SK-N-SH (cell line): ENCODE data around the gene PCGF3. TPM values are rescaled to one million over a fixed set of nuclear protein-coding genes. Genes with fewer than 3 reads are reported as not detected.

Experiments
- CTCF ChIA-PET: fragments of 300-600, 350-600 bp; formaldehyde crosslinking; extraction: SDS; loops from one replicate; lab custom pipeline; 2021; lab: Yijun Ruan, JAX
- POLR2A ChIA-PET: fragments of 350-600 bp; sonication (Branson Sonifier 250); formaldehyde crosslinking; extraction: SDS; loops from one replicate; lab custom pipeline; 2020; ENCODE audit warnings: antibody characterized with exemption, inconsistent platforms; lab: Yijun Ruan, JAX
- DNase-seq: peaks from one replicate; pipeline ENCODE4 v3.0.0; 2012
- H2AFZ ChIP-seq: fragments of 200-600 bp; sonication (generic); 2 replicates; pipeline ENCODE4 v1.8.1; 2016; ENCODE audit warnings: antibody characterized with exemption, mild to moderate bottlenecking, low read depth
- H3F3A ChIP-seq: fragments of 200-600 bp; sonication (generic); replicated peaks from 2 replicates; pipeline ENCODE3; 2016; ENCODE audit warnings: antibody characterized with exemption, mild to moderate bottlenecking; ENCODE audit not compliant: insufficient read depth
- H3K27ac ChIP-seq, 2 experiments: fragments of 200-500 bp in 1 of 2; fragments of 200-600 bp in 1 of 2; sonication (Bioruptor generic) in 1 of 2; sonication (generic), shearing (Covaris generic) in 1 of 2; 2 replicates each; pipeline versions ENCODE4 v1.5.1 to v1.6.1; 2014 to 2016; ENCODE audit warnings: low read depth in 2 of 2, inconsistent platforms in 1 of 2, low read length in 1 of 2, mild to moderate bottlenecking in 1 of 2, mixed read lengths in 1 of 2
- H3K27me3 ChIP-seq: fragments of 200-600 bp; sonication (generic), shearing (Covaris generic); 2 replicates; pipeline ENCODE4 v1.6.1; 2016; ENCODE audit warnings: mixed run types; ENCODE audit not compliant: insufficient read depth
- H3K36me3 ChIP-seq, 2 experiments: fragments of 200-500 bp in 1 of 2; fragments of 200-600 bp in 1 of 2; sonication (Bioruptor generic) in 1 of 2; sonication (generic) in 1 of 2; replicated peaks in 1 of 2; 2 replicates each; pipeline versions ENCODE3 to v1.5.1; 2014 to 2016; ENCODE audit warnings: low read length in 1 of 2, mild to moderate bottlenecking in 1 of 2; ENCODE audit not compliant: insufficient read depth in 2 of 2, control insufficient read depth in 1 of 2
- H3K4me1 ChIP-seq, 2 experiments: fragments of 200-500 bp in 1 of 2; fragments of 200-600 bp in 1 of 2; sonication (Bioruptor generic) in 1 of 2; sonication (generic), shearing (Covaris generic) in 1 of 2; 2 replicates each; pipeline versions ENCODE4 v1.5.1 to v1.6.1; 2014 to 2016; ENCODE audit warnings: low read depth in 1 of 2, low read length in 1 of 2, mixed run types in 1 of 2; ENCODE audit not compliant: insufficient read depth in 2 of 2, control insufficient read depth in 1 of 2
- H3K4me2 ChIP-seq: fragments of 200-600 bp; sonication (generic), shearing (Covaris generic); 2 replicates; pipeline ENCODE4 v1.6.1; 2017; ENCODE audit warnings: mixed run types
- H3K4me3 ChIP-seq, 2 experiments: fragments of 200-500 bp in 1 of 2; fragments of 200-600 bp in 1 of 2; sonication (Bioruptor generic) in 1 of 2; sonication (generic), shearing (Covaris generic) in 1 of 2; 2 replicates each; pipeline versions ENCODE4 v1.5.1 to v1.8.1; 2014 to 2016; ENCODE audit warnings: low read depth in 2 of 2, inconsistent platforms in 1 of 2, low read length in 1 of 2, mild to moderate bottlenecking in 1 of 2, mixed read lengths in 1 of 2, moderate library complexity in 1 of 2
- H3K79me2 ChIP-seq: fragments of 200-600 bp; sonication (generic); 2 replicates; pipeline ENCODE4 v1.8.1; 2017; ENCODE audit warnings: mild to moderate bottlenecking; ENCODE audit not compliant: insufficient read depth
- H3K9ac ChIP-seq: fragments of 200-600 bp; sonication (generic); 2 replicates; pipeline ENCODE4 v1.6.1; 2017; ENCODE audit warnings: mixed run types
- H3K9me2 ChIP-seq: fragments of 200-600 bp; sonication (generic); 2 replicates; pipeline ENCODE4 v1.6.1; 2017; ENCODE audit warnings: mixed run types
- H3K9me3 ChIP-seq: fragments of 200-600 bp; sonication (generic); 2 replicates; pipeline ENCODE4 v1.6.1; 2017; ENCODE audit warnings: mixed run types, mild to moderate bottlenecking, moderate library complexity
- H4K20me1 ChIP-seq: fragments of 200-600 bp; sonication (generic); 2 replicates; pipeline ENCODE4 v1.6.1; 2017; ENCODE audit warnings: mild to moderate bottlenecking, mixed run types; ENCODE audit not compliant: insufficient read depth
- CHD2 ChIP-seq: fragments of 150-350 bp; IDR thresholded peaks from 2 replicates; pipeline ENCODE4 v1.6.1; 2018; ENCODE audit warnings: low read length; ENCODE audit not compliant: partially characterized antibody
- ELF1 ChIP-seq: IDR thresholded peaks from 2 replicates; pipeline ENCODE4 v1.4.0; 2012
- EP300 ChIP-seq, 2 experiments: IDR thresholded peaks; 2 replicates each; pipeline versions ENCODE4 v1.4.0 to v1.6.1; 2012; ENCODE audit warnings: borderline replicate concordance in 1 of 2, low read depth in 1 of 2, low read length in 1 of 2
- EZH2phosphoT487 ChIP-seq: fragments of 200-600 bp; sonication (generic); IDR thresholded peaks from 2 replicates; pipeline ENCODE4 v1.6.1; 2017; ENCODE audit warnings: low read depth, mixed run types, mild to moderate bottlenecking, antibody characterized with exemption, moderate library complexity, borderline replicate concordance
- FOXM1 ChIP-seq: IDR thresholded peaks from 2 replicates; pipeline ENCODE4 v1.4.0; 2012; ENCODE audit warnings: low read depth, mild to moderate bottlenecking
- GABPA ChIP-seq: IDR thresholded peaks from 2 replicates; pipeline ENCODE4 v1.4.0; 2012; ENCODE audit warnings: low read depth, mild to moderate bottlenecking
- GATA2 ChIP-seq: sonication (generic); formaldehyde crosslinking; IDR thresholded peaks from 2 replicates; pipeline ENCODE4 v1.5.0; 2020; ENCODE audit warnings: mild to moderate bottlenecking, missing genetic modification reagents
- MEF2A ChIP-seq: IDR thresholded peaks from 2 replicates; pipeline ENCODE4 v1.4.0; 2012; ENCODE audit warnings: low read depth, borderline replicate concordance
- MXI1 ChIP-seq: IDR thresholded peaks from 2 replicates; pipeline ENCODE4 v1.6.1; 2012; ENCODE audit warnings: mild to moderate bottlenecking, low read depth, low read length, improper control_type of control experiment
- NRF1 ChIP-seq: IDR thresholded peaks from 2 replicates; pipeline ENCODE4 v1.6.1; 2012; ENCODE audit warnings: low read depth, mild to moderate bottlenecking, low read length
- POLR2AphosphoS5 ChIP-seq: IDR thresholded peaks from 2 replicates; pipeline ENCODE4 v1.6.1; 2012; ENCODE audit warnings: low read depth, low read length
- RAD21 ChIP-seq: IDR thresholded peaks from 2 replicates; pipeline ENCODE4 v1.6.1; 2012; ENCODE audit warnings: mild to moderate bottlenecking, low read length
- RCOR1 ChIP-seq: fragments of 150-350 bp; IDR thresholded peaks from 2 replicates; pipeline ENCODE4 v1.6.1; 2017; ENCODE audit warnings: antibody characterized with exemption, low read length
- RXRA ChIP-seq: IDR thresholded peaks from 2 replicates; pipeline ENCODE4 v1.4.0; 2012; ENCODE audit warnings: low read depth, mild to moderate bottlenecking, borderline replicate concordance
- SIN3A ChIP-seq: IDR thresholded peaks from 2 replicates; pipeline ENCODE4 v1.6.1; 2012; ENCODE audit warnings: low read depth, mild to moderate bottlenecking, low read length, moderate library complexity, borderline replicate concordance
- SMC3 ChIP-seq: IDR thresholded peaks from 2 replicates; pipeline ENCODE4 v1.6.1; 2012; ENCODE audit warnings: low read depth, low read length, improper control_type of control experiment
- TAF1 ChIP-seq: IDR thresholded peaks from 2 replicates; pipeline ENCODE4 v1.6.1; 2012; ENCODE audit warnings: low read depth, mild to moderate bottlenecking, low read length, moderate library complexity, borderline replicate concordance
- TCF12 ChIP-seq: IDR thresholded peaks from 2 replicates; pipeline ENCODE4 v1.4.0; 2012
- TEAD4 ChIP-seq: IDR thresholded peaks from 2 replicates; pipeline ENCODE4 v1.4.0; 2012; ENCODE audit warnings: mild to moderate bottlenecking, borderline replicate concordance; ENCODE audit not compliant: insufficient read depth
- YY1 ChIP-seq: IDR thresholded peaks from 2 replicates; pipeline ENCODE4 v1.4.0; 2012; ENCODE audit warnings: low read depth, mild to moderate bottlenecking
- WGBS: methylation state at CpG from one replicate; pipeline ENCODE4 v1.1.6; 2017; ENCODE audit warnings: low lambda C conversion rate; 5-methylcytosine and 5-hydroxymethylcytosine counted together
- polyA plus RNA-seq, 3 experiments: library from polyadenylated mRNA; depleted of rRNA; stranded (reverse); fragments of >200 nt; gene quantifications; 2 replicates each; pipeline ENCODE4 v1.2.3, GENCODE V29; 2012
- TF ChIP-seq, protein P1 (sequence below): IDR thresholded peaks from 2 replicates; pipeline ENCODE4 v1.4.0; 2012; ENCODE audit warnings: low read depth, borderline replicate concordance
- TF ChIP-seq, protein P2 (sequence below): fragments of 200-600 bp; sonication (generic); IDR thresholded peaks from 2 replicates; pipeline ENCODE4 v1.6.1; 2017; ENCODE audit warnings: antibody characterized with exemption, mild to moderate bottlenecking, moderate library complexity
- TF ChIP-seq, protein P3 (sequence below): IDR thresholded peaks from 2 replicates; pipeline ENCODE4; 2012
- TF ChIP-seq, protein P4 (sequence below): IDR thresholded peaks from 2 replicates; pipeline ENCODE4 v1.4.0; 2012; ENCODE audit warnings: low read depth

PCGF3 gene
- polyA plus RNA-seq, 1 of the 3 experiments (the other 2 are of a cell fraction), result 44.8 TPM

DNA sequence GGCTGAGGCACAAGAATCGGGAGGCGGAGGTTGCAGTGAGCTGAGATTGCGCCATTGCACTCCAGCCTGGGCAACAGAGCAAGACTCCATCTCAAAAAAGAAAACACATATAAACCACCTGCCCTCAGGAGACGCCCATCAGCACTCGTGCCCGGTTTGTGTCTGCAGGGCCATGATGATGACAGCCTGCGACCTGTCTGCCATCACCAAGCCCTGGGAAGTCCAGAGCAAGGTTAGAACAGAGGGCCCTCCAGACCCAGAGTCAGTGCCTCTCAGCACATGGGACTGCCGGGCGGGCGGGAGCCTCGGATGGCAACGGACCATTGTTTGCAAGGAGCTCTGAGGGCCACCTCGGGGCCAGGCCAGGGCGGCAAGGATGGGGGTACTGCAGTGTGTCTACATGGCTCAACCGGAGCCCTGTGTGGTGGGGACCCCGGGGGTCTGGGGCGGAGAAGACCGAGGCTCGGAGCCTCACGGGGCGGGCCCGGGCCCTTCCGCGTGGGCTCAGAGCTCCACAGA is 40.9 kb upstream of the PCGF3 start:
- 98% methylated on average over 16 of the region's 24 CpGs for WGBS
- no peaks in the 10 kb centered on the region for H3K9me3 ChIP-seq
- no peaks in the 10 kb centered on the region for H3K36me3 ChIP-seq
- H3K4me3 ChIP-seq, result no peak overlapping the region; a peak in 1 of 4 replicates
- POLR2A ChIA-PET, result interaction anchor here (1.0 to 2.4 kb wide), 2 partner anchors 9 to 15 kb away, joined by 5 to 24 read pairs; partner anchors contain the start of genes ATP5ME and MYL5
- TF ChIP-seq SMC3, result no peak
- no peak for TF ChIP-seq SIN3A
- TF ChIP-seq RCOR1, result no peak
- TF ChIP-seq TEAD4, result no peak
- TF ChIP-seq POLR2AphosphoS5, result no peak
- TF ChIP-seq TAF1, result no peak
- no peak for TF ChIP-seq NRF1
- no peak for TF ChIP-seq RXRA
- no peak for TF ChIP-seq EP300 (IDR thresholded peaks at IDR 0.05; ENCODE audit: borderline replicate concordance in 1 of 2, low read depth in 1 of 2, low read length in 1 of 2)
- no peak for TF ChIP-seq EZH2phosphoT487
- H2AFZ ChIP-seq, result no peak overlapping the region
- H3K9me2 ChIP-seq, result no peaks in the 10 kb centered on the region
- H3K9ac ChIP-seq, result no peak overlapping the region
- H3K79me2 ChIP-seq, result no peaks in the 10 kb centered on the region
- H3K4me2 ChIP-seq, result no peak overlapping the region
- H4K20me1 ChIP-seq, result no peaks in the 10 kb centered on the region
- H3K27me3 ChIP-seq, result no peaks in the 10 kb centered on the region
- H3F3A ChIP-seq, result no peaks in the 10 kb centered on the region
- CTCF ChIA-PET, result interaction anchor here (0.7 to 2.1 kb wide), 3 partner anchors 9 to 19 kb away, joined by 3 to 10 read pairs (median 9); partner anchors contain the start of gene ATP5ME
- DNase-seq, result no peak
- H3K27ac ChIP-seq, result no peak overlapping the region
- H3K4me1 ChIP-seq, result peaks cover 0 to 22% of the 10 kb centered on the region in 2 experiments; a peak in 1 of 4 replicates

DNA sequence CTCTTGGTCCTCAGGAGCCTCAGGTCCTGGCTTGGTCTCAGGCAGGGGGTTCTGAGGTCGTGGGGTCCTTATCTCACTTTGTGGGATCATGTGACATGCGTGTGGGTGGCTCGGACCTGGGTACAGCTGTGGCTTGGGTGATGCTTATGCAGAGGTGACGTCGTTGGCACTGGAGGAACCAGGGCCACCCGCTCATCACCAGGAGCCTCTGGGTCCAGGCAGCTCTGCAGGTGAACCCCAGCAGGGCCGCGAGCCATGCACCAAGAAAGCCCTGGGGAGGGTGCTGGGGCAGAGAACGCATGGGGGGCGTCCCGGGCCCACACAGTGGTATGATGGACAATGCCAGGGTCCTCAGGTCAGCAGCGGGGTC is 40.3 kb upstream of the PCGF3 start:
- Histone ChIP-seq H3K79me2 (no peaks in the 10 kb centered on the region), H3K9ac (no peak overlapping the region), H3K27ac (no peak overlapping the region; a peak in 1 of 4 replicates), H3K9me3 (no peaks in the 10 kb centered on the region), H3K9me2 (no peaks in the 10 kb centered on the region), H3K36me3 (no peaks in the 10 kb centered on the region), H3K27me3 (no peaks in the 10 kb centered on the region), H3F3A (no peaks in the 10 kb centered on the region), H4K20me1 (no peaks in the 10 kb centered on the region), H2AFZ (no peak overlapping the region), H3K4me1 (peaks cover 0 to 22% of the 10 kb centered on the region in 2 experiments; a peak in 1 of 4 replicates), H3K4me2 (no peak overlapping the region), H3K4me3 (no peak overlapping the region)
- CTCF ChIA-PET, result interaction anchor here (0.6 to 2.1 kb wide), 2 partner anchors 19 to 62 kb away, joined by 3 to 10 read pairs; no protein-coding TSS in a partner anchor
- POLR2A ChIA-PET, result interaction anchor here (1.2 to 2.4 kb wide), 3 partner anchors 8 to 19 kb away, joined by 4 to 24 read pairs (median 4); partner anchors contain the start of genes ATP5ME and MYL5
- DNase-seq, result no peak
- TF ChIP-seq GABPA (no peak), YY1 (no peak), SMC3 (no peak), MXI1 (no peak), CHD2 (no peak), EZH2phosphoT487 (no peak), FOXM1 (no peak), RCOR1 (no peak), RAD21 (no peak), TCF12 (no peak), ELF1 (no peak), NRF1 (no peak), SIN3A (no peak), GATA2 (CRISPR knock-in tag) (no peak), MEF2A (no peak)
- TF ChIP-seq, protein P1, sequence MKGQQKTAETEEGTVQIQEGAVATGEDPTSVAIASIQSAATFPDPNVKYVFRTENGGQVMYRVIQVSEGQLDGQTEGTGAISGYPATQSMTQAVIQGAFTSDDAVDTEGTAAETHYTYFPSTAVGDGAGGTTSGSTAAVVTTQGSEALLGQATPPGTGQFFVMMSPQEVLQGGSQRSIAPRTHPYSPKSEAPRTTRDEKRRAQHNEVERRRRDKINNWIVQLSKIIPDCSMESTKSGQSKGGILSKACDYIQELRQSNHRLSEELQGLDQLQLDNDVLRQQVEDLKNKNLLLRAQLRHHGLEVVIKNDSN, result no peak
- TF ChIP-seq, protein P2, sequence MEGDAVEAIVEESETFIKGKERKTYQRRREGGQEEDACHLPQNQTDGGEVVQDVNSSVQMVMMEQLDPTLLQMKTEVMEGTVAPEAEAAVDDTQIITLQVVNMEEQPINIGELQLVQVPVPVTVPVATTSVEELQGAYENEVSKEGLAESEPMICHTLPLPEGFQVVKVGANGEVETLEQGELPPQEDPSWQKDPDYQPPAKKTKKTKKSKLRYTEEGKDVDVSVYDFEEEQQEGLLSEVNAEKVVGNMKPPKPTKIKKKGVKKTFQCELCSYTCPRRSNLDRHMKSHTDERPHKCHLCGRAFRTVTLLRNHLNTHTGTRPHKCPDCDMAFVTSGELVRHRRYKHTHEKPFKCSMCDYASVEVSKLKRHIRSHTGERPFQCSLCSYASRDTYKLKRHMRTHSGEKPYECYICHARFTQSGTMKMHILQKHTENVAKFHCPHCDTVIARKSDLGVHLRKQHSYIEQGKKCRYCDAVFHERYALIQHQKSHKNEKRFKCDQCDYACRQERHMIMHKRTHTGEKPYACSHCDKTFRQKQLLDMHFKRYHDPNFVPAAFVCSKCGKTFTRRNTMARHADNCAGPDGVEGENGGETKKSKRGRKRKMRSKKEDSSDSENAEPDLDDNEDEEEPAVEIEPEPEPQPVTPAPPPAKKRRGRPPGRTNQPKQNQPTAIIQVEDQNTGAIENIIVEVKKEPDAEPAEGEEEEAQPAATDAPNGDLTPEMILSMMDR, result no peak
- TF ChIP-seq, protein P3, sequence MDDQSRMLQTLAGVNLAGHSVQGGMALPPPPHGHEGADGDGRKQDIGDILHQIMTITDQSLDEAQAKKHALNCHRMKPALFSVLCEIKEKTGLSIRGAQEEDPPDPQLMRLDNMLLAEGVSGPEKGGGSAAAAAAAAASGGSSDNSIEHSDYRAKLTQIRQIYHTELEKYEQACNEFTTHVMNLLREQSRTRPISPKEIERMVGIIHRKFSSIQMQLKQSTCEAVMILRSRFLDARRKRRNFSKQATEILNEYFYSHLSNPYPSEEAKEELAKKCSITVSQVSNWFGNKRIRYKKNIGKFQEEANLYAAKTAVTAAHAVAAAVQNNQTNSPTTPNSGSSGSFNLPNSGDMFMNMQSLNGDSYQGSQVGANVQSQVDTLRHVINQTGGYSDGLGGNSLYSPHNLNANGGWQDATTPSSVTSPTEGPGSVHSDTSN, result no peak
- TF ChIP-seq, protein P4, sequence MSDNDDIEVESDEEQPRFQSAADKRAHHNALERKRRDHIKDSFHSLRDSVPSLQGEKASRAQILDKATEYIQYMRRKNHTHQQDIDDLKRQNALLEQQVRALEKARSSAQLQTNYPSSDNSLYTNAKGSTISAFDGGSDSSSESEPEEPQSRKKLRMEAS, result no peak
- 90% methylated on average over 5 of the region's 12 CpGs for WGBS
